Brain pericyte (primary cell): Measurements from ENCODE around the gene HELB.
"Not testable (repeated sequence)": the region's sequence is repeated elsewhere in the genome, so short reads cannot be mapped to it uniquely, and the experiment has no call there.

ENCODE experiments used
- DNase-seq: peaks from one replicate; pipeline ENCODE4 v3.0.0-alpha.2; 2012; ENCODE audit warnings: low read depth, low spot score

The HELB gene

DNA sequence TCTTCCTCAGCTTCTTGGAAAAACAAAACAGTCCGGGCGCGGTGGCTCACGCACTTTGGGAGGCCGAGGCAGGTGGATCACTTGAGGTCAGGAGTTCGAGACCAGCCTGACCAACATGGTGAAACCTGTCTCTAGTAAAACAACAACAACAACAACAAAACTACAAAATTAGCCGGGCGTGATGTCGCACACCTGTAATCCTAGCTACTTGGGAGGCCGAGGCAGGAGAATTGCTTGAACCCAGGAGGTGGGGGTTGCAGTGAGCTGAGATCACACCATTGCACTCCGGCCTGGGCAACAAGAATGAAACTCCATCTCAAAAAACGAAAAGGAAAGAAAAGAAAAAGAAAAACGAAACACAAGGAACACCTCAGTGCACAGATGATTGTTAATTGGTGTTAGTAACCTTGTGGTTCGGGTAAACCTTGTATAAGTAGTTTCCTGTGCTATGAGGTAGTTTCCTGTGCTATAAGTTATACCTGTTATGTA is 1.1 kb downstream of the HELB start:
- DNase-seq, result not testable (repeated sequence)

- no peak for DNase-seq
Observed at GRCh38 chr12:66304296-66304900, 2.1 kb downstream of the HELB start.

GRCh38 chr12:66309606-66310005 is 7.3 kb downstream of the HELB start:
- DNase-seq, result no peak

GRCh38 chr12:66312189-66312588 is 9.9 kb downstream of the HELB start:
- no peak for DNase-seq

DNA sequence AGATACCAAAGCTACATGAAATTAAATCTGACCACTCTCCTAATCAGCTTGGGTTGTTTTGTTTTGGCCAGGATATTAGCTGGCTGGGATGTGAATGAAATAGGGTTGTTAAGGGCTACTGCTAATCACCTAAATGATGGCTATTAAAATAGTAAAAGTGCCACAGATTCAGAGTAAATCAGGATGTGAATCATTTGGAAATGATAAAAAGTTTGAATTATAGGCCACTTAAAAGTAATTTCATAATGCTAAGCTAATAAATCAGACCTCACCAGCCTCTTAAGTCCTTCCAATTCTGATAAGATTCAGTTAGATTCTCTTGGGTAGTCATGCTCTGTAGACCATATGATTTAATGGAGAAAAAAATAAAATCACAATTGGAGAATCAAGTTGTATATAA is 12.0 kb downstream of the HELB start:
- no peak for DNase-seq

DNA sequence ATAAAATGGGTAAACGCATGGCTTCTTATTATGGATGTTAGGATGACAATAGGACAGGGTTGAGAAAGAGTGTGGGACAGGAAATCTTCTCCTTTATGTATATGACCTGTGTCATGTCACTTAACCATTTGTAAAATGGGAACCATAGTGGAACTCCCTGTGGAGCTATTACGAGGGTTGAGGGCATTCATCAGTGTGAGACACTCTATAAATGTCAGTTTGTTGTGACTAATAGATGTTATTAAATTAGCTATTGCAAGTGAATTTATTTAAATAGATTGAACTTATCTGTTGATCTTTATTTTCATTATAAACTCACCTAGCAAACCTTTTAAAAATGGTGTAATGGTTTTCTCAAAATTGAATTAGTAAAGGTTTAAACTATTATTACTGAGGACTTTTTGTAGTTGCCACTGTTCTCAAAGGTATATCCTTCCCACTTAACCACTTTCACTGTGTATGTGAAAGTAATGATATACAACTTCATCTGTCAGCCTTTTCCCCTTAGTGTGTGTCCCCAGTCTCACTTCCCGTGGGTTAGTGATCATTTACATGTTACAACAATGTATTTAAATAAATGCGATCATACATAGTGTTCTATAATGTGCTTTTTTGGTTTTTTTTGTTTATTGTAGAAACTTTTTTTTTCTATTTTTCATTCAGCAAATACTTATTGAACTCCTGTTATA is 17.1 kb downstream of the HELB start:
- DNase-seq, result no peak

DNA sequence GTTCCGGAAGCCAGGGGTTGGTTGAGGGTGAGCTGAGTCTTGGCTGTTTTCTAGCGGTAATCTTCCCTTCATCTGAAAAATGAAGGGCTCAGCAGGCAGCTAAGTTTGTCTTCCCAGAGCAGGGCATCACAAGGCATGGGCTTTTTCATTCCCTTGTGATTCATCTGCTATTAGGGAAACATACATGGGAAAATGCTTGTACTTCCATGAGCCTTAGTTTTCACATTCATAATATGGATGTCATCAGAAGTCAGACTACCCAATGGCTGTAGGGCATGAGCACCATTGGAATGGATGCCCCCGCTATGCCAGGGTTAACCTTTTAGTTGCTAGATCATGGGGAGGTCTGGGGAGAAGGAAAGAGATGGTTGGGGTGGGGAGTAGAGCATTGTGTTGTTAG is 18.7 kb downstream of the HELB start:
- no peak for DNase-seq

- no peak for DNase-seq
Observed at GRCh38 chr12:66321435-66321834, 19.1 kb downstream of the HELB start.

DNA sequence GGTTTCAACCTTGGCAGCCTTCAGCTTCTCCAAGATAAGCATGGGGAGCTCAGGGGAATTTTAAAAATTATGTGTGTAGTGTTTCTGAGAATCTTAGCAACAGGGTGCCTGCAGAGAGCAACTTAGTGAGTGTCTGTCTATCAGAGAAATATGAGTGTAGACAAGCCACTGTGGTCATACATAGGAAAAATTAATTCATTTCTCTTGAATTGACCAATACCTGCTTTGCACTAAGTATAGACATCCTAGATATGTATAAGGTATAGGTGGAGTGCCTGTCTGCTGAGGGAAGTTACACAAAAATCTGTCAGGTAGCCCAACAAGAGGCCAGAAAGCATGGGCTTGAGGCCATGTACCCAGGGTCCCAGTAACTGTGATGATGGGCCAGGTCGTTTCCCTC is 20.7 kb downstream of the HELB start:
- DNase-seq, result no peak

- no peak for DNase-seq
Observed at GRCh38 chr12:66329941-66330340, 27.6 kb downstream of the HELB start.

DNA sequence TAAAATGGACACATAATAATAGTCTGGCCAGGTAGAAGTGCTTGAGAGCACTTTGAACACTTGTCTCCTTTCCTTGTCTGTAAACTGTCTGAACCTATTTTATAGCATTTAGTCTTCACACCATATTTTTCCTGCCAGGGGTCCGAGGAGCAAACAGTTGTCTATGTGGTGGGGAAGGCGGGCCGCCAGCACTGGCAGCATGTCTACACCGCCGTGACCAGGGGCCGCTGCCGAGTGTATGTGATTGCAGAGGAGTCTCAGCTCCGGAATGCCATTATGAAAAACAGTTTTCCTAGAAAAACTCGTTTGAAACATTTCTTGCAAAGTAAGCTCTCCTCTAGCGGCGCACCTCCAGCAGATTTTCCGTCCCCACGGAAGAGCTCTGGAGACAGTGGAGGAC is 28.7 kb downstream of the HELB start:
- DNase-seq, result no peak

DNA sequence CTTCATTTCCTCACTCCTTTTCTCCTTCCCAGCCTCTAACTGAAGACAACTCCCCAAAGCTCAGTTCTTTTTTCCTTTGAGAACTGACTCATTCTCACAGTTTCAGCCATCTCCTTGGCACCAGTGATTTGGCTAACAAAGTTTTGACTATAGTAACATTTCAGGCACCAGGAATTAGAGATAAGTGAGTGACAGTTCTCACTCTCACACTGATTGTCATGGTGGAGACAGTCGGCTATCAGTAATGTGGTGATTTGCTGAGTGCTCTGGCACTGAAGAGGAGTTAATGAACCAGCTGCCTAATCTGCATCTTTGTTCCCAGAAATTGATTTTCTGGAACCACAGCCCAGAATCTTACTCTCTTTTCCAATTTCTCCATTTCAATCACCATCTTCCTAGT is 29.5 kb downstream of the HELB start:
- no peak for DNase-seq

DNA sequence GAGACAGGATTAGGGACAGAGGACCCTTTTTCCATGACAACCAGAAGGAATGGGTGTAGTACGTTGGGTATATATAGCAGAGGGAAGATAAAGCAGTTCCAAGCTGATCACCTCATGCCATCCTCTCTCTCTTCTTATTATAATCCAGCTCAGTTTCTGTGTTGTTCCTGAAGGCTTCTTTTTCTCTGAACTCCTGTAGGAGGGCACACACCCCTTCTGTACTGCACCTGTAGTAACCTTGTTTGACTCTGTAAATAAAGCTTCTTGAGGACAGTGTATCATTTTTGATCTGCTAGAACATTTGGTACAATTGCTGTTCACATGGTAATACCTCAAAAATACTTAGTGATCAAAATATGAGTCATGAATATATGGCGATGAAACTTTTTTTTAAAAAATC is 33.5 kb downstream of the HELB start:
- no peak for DNase-seq

- DNase-seq, result no peak
Observed at GRCh38 chr12:66337381-66338010, 35.2 kb downstream of the HELB start.

DNA sequence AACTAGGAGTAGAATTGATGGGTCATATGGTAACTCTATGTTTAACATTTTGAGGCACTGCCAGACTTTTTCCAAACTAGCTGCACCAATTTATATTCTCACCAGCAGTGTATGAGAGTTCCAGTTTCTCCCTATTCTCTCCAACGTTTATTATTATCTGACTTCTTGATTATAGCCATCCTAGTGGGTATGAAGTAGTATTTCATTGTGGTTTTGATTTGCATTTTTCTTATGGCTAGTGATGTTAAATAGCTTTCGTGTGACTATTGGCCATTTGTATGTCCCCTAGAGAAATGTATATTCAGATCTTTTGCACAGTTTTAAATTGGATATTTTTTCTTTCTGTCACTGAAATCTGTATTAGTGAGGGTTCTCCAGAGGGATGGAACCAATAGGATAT is 37.8 kb downstream of the HELB start:
- no peak for DNase-seq

GRCh38 chr12:66341126-66341525 is 38.8 kb downstream of the HELB start:
- DNase-seq, result no peak

- no peak for DNase-seq
Observed at GRCh38 chr12:66345212-66345611, 42.9 kb downstream of the HELB start.

DNA sequence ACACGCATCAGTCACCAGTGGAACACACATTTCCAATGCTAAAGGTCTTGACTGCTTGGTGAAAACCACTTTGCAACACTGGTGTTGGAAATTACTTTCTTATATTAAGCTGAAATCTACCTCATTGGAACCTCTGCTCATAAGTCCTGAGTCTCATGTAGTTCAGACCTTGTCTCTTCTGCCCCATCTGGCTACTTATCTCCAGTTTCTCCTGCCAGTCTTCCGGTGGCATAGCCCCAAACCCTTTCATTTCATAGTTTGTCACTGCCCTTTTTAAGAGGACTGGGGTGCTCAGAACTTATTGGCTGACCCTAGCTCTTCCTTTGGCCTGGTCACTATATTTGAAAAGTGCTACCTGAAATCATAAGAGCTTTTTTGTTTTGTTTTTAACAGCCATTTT is 43.7 kb downstream of the HELB start:
- DNase-seq, result no peak

GRCh38 chr12:66351301-66351700 is 49.0 kb downstream of the HELB start:
- no peak for DNase-seq

GRCh38 chr12:66352197-66352596 is 49.9 kb downstream of the HELB start:
- no peak for DNase-seq

- no peak for DNase-seq
Observed at GRCh38 chr12:66352899-66353298, 50.6 kb downstream of the HELB start.

DNA sequence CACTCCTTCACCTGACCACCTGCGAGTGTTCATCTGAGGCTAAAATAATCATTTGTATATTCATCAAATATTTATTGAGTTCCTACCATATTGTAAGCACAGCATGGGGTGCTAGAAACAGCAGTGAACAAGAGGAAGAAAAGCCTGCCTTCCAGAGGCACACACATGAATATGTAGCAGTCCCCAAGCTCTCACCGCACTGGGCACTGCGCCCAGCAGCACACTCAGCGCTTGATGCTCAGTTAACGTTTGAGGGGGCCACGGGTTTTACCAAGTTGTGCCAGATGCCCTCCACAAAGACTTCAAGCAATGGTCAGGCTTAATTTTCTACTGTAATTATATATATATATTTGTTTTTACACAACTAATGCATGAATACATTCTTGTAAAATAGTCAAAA is 52.0 kb downstream of the HELB start:
- DNase-seq, result no peak

DNA sequence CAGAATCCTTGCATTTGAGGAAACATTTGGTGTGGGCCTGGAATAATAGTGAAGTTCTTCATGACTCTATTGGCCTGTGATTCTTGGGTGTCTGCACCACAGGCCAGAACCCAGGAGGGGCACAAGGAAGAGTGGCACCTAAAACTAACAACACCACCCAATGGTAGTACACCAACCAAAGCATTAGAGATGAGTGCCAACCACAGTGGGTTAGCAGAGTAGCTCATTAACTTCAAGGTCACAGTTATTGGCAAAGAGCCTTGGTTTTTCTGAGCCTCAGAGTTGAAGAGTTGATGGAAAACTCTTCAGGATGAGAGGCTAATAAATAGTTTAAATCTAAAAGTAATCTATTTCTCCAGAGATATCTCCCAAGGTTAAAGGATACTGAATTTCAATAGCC is 57.0 kb downstream of the HELB start:
- DNase-seq, result no peak
